ENCODE results near the gene NIPBL.

DNA sequence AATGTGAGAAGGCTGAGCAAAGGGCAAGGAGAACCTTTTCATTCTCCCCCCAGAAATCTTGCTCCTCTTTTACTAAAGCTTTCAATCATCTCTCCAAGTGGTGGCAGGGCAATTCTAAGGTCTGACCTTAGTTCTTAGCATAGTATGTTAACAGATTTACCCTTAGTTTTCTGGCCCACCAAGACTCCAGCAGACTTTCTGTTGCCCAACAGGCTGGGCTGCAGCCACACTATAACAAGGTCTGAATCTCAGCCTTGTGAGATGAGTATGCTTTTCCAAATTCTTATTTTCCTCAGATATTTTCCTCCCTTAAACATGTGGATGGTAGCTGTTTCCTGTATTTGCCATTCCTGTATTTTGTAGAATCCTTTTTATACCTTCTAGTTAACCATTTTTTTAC, 69.5 kb downstream of the NIPBL start:
- TF ChIP-seq, protein P1, sequence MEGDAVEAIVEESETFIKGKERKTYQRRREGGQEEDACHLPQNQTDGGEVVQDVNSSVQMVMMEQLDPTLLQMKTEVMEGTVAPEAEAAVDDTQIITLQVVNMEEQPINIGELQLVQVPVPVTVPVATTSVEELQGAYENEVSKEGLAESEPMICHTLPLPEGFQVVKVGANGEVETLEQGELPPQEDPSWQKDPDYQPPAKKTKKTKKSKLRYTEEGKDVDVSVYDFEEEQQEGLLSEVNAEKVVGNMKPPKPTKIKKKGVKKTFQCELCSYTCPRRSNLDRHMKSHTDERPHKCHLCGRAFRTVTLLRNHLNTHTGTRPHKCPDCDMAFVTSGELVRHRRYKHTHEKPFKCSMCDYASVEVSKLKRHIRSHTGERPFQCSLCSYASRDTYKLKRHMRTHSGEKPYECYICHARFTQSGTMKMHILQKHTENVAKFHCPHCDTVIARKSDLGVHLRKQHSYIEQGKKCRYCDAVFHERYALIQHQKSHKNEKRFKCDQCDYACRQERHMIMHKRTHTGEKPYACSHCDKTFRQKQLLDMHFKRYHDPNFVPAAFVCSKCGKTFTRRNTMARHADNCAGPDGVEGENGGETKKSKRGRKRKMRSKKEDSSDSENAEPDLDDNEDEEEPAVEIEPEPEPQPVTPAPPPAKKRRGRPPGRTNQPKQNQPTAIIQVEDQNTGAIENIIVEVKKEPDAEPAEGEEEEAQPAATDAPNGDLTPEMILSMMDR (conservative IDR thresholded peaks at IDR 0.05; ENCODE audit: low read depth, low read length) = no peak
- TF ChIP-seq EZH2 (IDR thresholded peaks at IDR 0.05; ENCODE audit: borderline replicate concordance, low read depth, low read length, poor library complexity, severe bottlenecking) = no peak
